Muscle of leg (tissue), 11 donors: Measurements from ENCODE around the gene RAET1G. TPM values are rescaled to one million over a fixed set of nuclear protein-coding genes. Genes with fewer than 3 reads are reported as not detected.

ENCODE experiments used
- DNase-seq: peaks from one replicate; pipeline ENCODE4 v3.0.0; 2013
- H3K27ac ChIP-seq: one replicate; pipeline ENCODE4 v1.5.1; 2013; ENCODE audit warnings: mild to moderate bottlenecking, low read length, control low read depth
- H3K27me3 ChIP-seq: one replicate; pipeline ENCODE4 v1.6.1; 2013; ENCODE audit warnings: low read length; ENCODE audit not compliant: control insufficient read depth, insufficient read depth
- H3K36me3 ChIP-seq: one replicate; pipeline ENCODE4 v1.6.1; 2013; ENCODE audit warnings: low read length; ENCODE audit not compliant: control insufficient read depth, insufficient read depth
- H3K4me1 ChIP-seq: one replicate; pipeline ENCODE4 v1.6.1; 2013; ENCODE audit warnings: low read length; ENCODE audit not compliant: control insufficient read depth, insufficient read depth
- H3K4me3 ChIP-seq: one replicate; pipeline ENCODE4 v1.5.1; 2013; ENCODE audit warnings: low read length, control low read depth
- H3K9me3 ChIP-seq: replicated peaks from 2 replicates; pipeline ENCODE4 v1.6.1; 2013; ENCODE audit warnings: low read depth, low read length; ENCODE audit not compliant: control insufficient read depth
- WGBS: methylation state at CpG from one replicate; pipeline ENCODE4 v1.1.5; 2013; ENCODE audit warnings: missing lambda C conversion rate; ENCODE audit not compliant: insufficient coverage; 5-methylcytosine and 5-hydroxymethylcytosine counted together
- polyA plus RNA-seq, 8 donors: library from polyadenylated mRNA; unstranded; fragments of 120-200 nt; gene quantifications; one replicate each; pipeline versions ENCODE4 v1.2.1 to v1.2.3, GENCODE V29; 2013; ENCODE audit warnings: inconsistent platforms in 1 of 8, low replicate concordance in 1 of 8; ENCODE audit not compliant: insufficient read length in 8 of 8, insufficient read depth in 1 of 8
- total RNA-seq: library from RNA; stranded (reverse); fragments of 120-200 nt; gene quantifications from one replicate; pipeline ENCODE4 v1.2.4, GENCODE V29; 2013

RAET1G gene
- total and polyA plus RNA-seq, 9 donors = 0.09 to 0.27 (median 0.17) TPM; not detected in 1

DNA sequence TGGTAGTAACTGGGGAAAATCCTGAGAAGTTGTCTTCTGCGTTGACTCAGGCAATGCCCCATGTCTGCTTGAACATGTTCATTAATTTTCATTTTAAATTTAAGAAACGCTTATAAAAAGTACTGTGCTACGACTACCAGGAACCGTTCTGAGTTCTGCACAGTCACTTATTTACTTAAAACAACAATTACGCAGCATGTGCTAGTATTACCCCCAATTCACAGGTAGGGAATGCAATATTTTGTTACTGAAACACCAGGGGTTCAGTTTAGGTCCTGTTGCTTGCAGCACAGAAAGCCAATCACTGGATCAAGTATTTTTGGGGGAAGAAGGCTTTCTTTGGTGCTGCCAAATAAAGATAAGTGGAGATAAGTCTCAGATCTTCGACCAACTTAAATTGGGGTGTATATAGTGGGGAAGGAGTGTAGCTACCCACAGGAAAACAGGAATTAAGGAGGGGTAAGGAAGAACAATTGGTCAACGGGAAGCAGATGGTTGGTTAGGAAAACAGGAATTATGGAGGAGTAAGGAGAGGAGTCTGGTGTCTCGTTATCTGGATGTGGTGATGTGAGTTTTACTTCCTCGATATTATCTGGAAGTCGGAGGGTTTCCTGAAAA is 53.5 kb downstream of the RAET1G start:
- H3K27me3 ChIP-seq = no peaks in the 10 kb centered on the region
- no peaks in the 10 kb centered on the region for H3K36me3 ChIP-seq
- no peak overlapping the region for H3K27ac ChIP-seq
- 49% methylated on average over 3 of the region's 10 CpGs for WGBS
- no peak overlapping the region for H3K4me3 ChIP-seq
- peaks cover 2% of the 10 kb centered on the region for H3K9me3 ChIP-seq
- DNase-seq = no peak
- H3K4me1 ChIP-seq = peaks cover 5% of the 10 kb centered on the region

GRCh38 chr6:149867876-149868640 is 54.9 kb downstream of the RAET1G start:
- 67% methylated on average over 1 of the region's 4 CpGs for WGBS
- Histone ChIP-seq H3K4me1 (peaks cover 7% of the 10 kb centered on the region), H3K36me3 (no peaks in the 10 kb centered on the region), H3K27me3 (no peaks in the 10 kb centered on the region), H3K27ac (no peak overlapping the region), H3K4me3 (no peak overlapping the region), H3K9me3 (no peaks in the 10 kb centered on the region)
- no peak for DNase-seq

Other genes with a start within 250 kb of the RAET1G start
- 21.8 TPM for gene LATS1, start 205.0 kb downstream of the RAET1G start, total RNA-seq
- 10 to 100 TPM; 11.6 to 21.8 (median 16.7) TPM for gene LATS1, start 205.0 kb downstream of the RAET1G start, polyA plus RNA-seq
- gene NUP43, start 176.6 kb downstream of the RAET1G start, total RNA-seq = 19.9 TPM
- gene NUP43, start 176.6 kb downstream of the RAET1G start, polyA plus RNA-seq = 10 to 100 TPM; 17.5 to 24.9 (median 19.5) TPM
- 59.1 TPM for gene PCMT1, start 173.4 kb downstream of the RAET1G start, total RNA-seq
- 10 to 100 TPM; 64.0 to 77.9 (median 72.9) TPM for gene PCMT1, start 173.4 kb downstream of the RAET1G start, polyA plus RNA-seq
- gene LRP11, start 58.8 kb downstream of the RAET1G start, total RNA-seq = 16.0 TPM
- gene LRP11, start 58.8 kb downstream of the RAET1G start, polyA plus RNA-seq = 10 to 100 TPM; 17.0 to 29.5 (median 23.2) TPM
- gene RAET1E, start 25.0 kb downstream of the RAET1G start, total RNA-seq = 0.89 TPM
- gene RAET1E, start 25.0 kb downstream of the RAET1G start, polyA plus RNA-seq = 1 to 10 TPM in 3 of 8 donors, under 1 TPM in 5; 0.35 to 3.4 (median 0.89) TPM
- 0.27 TPM for gene ULBP2, start 18.9 kb upstream of the RAET1G start, total RNA-seq
- gene ULBP2, start 18.9 kb upstream of the RAET1G start, polyA plus RNA-seq = under 1 TPM in 7 of 8 donors, not detected in 1; 0.23 to 0.53 (median 0.29) TPM
- 0.13 TPM for gene ULBP1, start 40.8 kb upstream of the RAET1G start, total RNA-seq
- under 1 TPM; 0.25 to 0.71 (median 0.39) TPM for gene ULBP1, start 40.8 kb upstream of the RAET1G start, polyA plus RNA-seq
- not detected for gene RAET1L, start 102.4 kb upstream of the RAET1G start, total RNA-seq
- under 1 TPM in 2 of 8 donors, not detected in 6; 0.14 to 0.37 TPM for gene RAET1L, start 102.4 kb upstream of the RAET1G start, polyA plus RNA-seq
- gene ULBP3, start 146.0 kb upstream of the RAET1G start, total RNA-seq = 3.9 TPM
- gene ULBP3, start 146.0 kb upstream of the RAET1G start, polyA plus RNA-seq = 1 to 10 TPM; 1.5 to 3.5 (median 2.5) TPM
- gene PPP1R14C, start 219.9 kb upstream of the RAET1G start, total RNA-seq = 30.2 TPM
- gene PPP1R14C, start 219.9 kb upstream of the RAET1G start, polyA plus RNA-seq = 10 to 100 TPM; 25.3 to 47.3 (median 37.6) TPM